Adipocyte (in vitro differentiated cells): ENCODE data around the gene SCUBE1.

Experiments used
- DNase-seq: peaks from one replicate; pipeline ENCODE4 v3.0.0-alpha.2; 2015; ENCODE audit warnings: low read depth
- H3K27me3 ChIP-seq: replicated peaks from 2 replicates; pipeline ENCODE4 v1.7.0; 2013; ENCODE audit warnings: mild to moderate bottlenecking, low read length, moderate library complexity; ENCODE audit not compliant: control insufficient read depth, insufficient read depth
- H3K36me3 ChIP-seq: 2 replicates; pipeline ENCODE4 v1.7.0; 2013; ENCODE audit warnings: low read length, mild to moderate bottlenecking, moderate library complexity; ENCODE audit not compliant: control insufficient read depth, insufficient read depth, severe bottlenecking
- H3K4me1 ChIP-seq: 2 replicates; pipeline ENCODE4 v1.7.0; 2013; ENCODE audit warnings: mild to moderate bottlenecking, low read length, moderate library complexity; ENCODE audit not compliant: control insufficient read depth, insufficient read depth
- H3K4me3 ChIP-seq: 2 replicates; pipeline ENCODE4 v1.7.0; 2013; ENCODE audit warnings: mild to moderate bottlenecking, low read length, moderate library complexity
- H3K9ac ChIP-seq: 2 replicates; pipeline ENCODE4 v1.7.0; 2013; ENCODE audit warnings: mild to moderate bottlenecking, low read length, moderate library complexity
- H3K9me3 ChIP-seq: 2 replicates; pipeline ENCODE4 v1.7.0; 2013; ENCODE audit warnings: mild to moderate bottlenecking, low read length, moderate library complexity; ENCODE audit not compliant: control insufficient read depth

The SCUBE1 gene

DNA sequence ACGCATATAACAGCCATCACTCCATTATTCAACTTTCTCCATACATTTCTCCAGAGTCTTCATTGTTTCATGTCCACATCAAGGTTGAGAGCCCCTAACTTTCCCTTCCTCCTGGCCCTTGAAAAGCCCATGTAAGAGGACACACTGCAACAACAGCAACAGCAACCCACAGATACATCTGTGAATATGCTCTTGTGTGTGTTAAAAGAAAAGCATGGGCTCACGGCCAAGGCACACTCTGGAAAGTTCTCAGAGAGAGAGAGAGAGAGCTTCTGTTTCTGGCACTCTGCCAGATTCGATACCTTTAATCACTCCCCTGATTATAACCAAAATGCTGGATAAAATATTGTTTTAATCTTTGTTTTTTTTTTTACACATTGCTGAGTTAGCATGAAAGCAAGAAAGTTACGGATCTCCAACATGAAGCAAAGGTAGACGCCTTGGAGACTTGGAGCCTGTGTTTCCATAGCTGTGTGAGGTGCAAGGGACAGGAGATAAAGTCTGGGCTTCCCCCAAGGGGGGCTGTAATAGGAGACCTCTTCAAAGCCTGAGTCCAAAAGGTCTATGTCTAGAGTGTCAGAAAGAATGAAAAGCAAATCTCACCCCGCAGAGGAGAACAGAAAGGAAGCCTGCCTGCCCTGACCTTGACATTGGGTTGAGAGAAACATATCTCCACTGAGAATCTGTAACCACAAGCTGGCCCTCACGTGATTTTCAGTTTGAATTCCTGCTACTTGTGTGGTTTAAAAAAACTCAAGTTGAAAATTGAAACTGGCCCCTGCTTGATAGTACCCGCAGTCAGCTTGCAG is 34.9 kb upstream of the SCUBE1 start:
- no peaks in the 10 kb centered on the region for H3K4me1 ChIP-seq
- no peak for DNase-seq
- H3K27me3 ChIP-seq: peaks cover 65% of the 10 kb centered on the region
- no peaks in the 10 kb centered on the region for H3K36me3 ChIP-seq
- peaks cover 31% of the 10 kb centered on the region for H3K9me3 ChIP-seq
- H3K9ac ChIP-seq: no peak overlapping the region
- no peak overlapping the region for H3K4me3 ChIP-seq

- Histone ChIP-seq H3K36me3 (no peaks in the 10 kb centered on the region), H3K9ac (no peak overlapping the region), H3K27me3 (peaks cover 68% of the 10 kb centered on the region), H3K4me1 (no peaks in the 10 kb centered on the region), H3K4me3 (no peak overlapping the region), H3K9me3 (peaks cover 31% of the 10 kb centered on the region)
- DNase-seq: no peak
Measured at GRCh38 chr22:43377548-43377895, 34.4 kb upstream of the SCUBE1 start.

- Histone ChIP-seq H3K9me3 (peaks cover 27% of the 10 kb centered on the region), H3K9ac (no peak overlapping the region), H3K27me3 (peaks cover 63% of the 10 kb centered on the region), H3K4me3 (no peak overlapping the region), H3K36me3 (no peaks in the 10 kb centered on the region), H3K4me1 (no peaks in the 10 kb centered on the region)
- no peak for DNase-seq
Measured at GRCh38 chr22:43376765-43377547, 33.8 kb upstream of the SCUBE1 start.

DNA sequence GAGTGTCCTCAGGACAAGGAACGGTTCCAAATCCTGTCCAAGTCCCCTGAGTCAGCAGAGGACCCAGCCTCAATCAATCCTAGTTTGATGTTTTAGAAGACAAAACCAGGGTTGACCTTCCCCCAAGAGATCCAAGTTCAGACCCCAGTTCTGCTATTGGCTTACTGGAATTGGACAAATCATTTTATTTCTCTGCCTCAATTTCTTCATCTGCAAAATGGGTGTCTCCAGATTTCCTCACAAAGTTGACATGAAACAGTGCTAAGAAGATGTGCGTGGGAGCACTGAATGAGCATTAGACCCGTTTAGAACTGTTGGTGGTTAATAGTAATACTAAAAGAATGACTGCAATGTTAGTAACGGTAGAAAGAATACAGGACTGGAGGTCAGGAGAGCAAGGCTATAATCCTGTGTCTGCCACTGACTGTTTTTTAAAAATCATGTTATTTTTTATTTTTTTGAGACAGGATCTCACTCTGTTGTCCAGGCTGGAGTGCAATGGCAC is 32.8 kb upstream of the SCUBE1 start:
- H3K9ac ChIP-seq: no peak overlapping the region
- no peaks in the 10 kb centered on the region for H3K36me3 ChIP-seq
- H3K9me3 ChIP-seq: peaks cover 21% of the 10 kb centered on the region
- peaks cover 59% of the 10 kb centered on the region for H3K27me3 ChIP-seq
- H3K4me3 ChIP-seq: no peak overlapping the region
- no peak for DNase-seq
- H3K4me1 ChIP-seq: no peaks in the 10 kb centered on the region

DNA sequence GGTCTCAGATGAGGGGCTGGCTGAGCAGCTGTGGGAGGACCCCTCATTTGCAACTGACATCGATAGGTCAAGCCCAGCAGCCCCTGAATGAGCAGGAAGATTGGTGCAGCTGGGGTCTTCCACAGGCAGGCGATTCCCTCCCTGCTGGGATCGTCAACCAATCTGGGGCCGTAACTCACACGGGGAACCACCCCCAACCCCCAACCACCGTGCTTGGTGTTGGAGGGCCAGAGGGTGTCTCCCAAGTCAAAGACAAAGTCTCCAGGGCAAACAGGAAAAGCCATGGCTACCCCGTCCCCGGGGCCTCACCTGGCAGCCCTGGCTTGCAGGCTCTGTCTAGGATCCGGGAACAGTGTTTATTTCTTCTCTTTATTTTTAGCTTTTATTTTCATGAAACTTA is 26.9 kb upstream of the SCUBE1 start:
- peaks cover 20% of the 10 kb centered on the region for H3K9me3 ChIP-seq

GRCh38 chr22:43365715-43366440 is 22.7 kb upstream of the SCUBE1 start:
- H3K9me3 ChIP-seq: peaks cover 6% of the 10 kb centered on the region
- peaks cover 64% of the 10 kb centered on the region for H3K27me3 ChIP-seq
- H3K4me3 ChIP-seq: no peak overlapping the region
- H3K4me1 ChIP-seq: no peaks in the 10 kb centered on the region
- DNase-seq: no peak
- H3K36me3 ChIP-seq: no peaks in the 10 kb centered on the region
- H3K9ac ChIP-seq: no peak overlapping the region

More for the DNA sequence above, 26.9 kb upstream of the SCUBE1 start:
- DNase-seq: no peak
- H3K9ac ChIP-seq: no peak overlapping the region
- no peaks in the 10 kb centered on the region for H3K36me3 ChIP-seq
- H3K4me1 ChIP-seq: no peaks in the 10 kb centered on the region
- no peak overlapping the region for H3K4me3 ChIP-seq
- peaks cover 51% of the 10 kb centered on the region for H3K27me3 ChIP-seq

DNA sequence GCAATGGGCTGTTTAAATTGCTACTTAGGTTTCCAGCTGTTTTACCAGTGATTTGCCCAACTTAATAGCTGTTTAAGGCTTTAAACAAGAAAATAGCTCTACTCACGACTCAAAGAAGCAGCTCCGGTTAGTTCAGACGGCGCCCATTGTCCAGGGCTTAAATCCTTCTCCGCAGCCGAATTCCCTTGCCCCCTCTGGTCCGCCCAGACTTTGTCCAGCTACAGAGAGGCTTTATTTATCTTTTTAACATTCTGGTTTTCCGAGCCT is 20.9 kb upstream of the SCUBE1 start:
- H3K4me3 ChIP-seq: no peak overlapping the region
- H3K36me3 ChIP-seq: no peaks in the 10 kb centered on the region
- no peaks in the 10 kb centered on the region for H3K4me1 ChIP-seq
- H3K9me3 ChIP-seq: peaks cover 6% of the 10 kb centered on the region
- no peak overlapping the region for H3K9ac ChIP-seq
- peaks cover 66% of the 10 kb centered on the region for H3K27me3 ChIP-seq
- DNase-seq: no peak

GRCh38 chr22:43363315-43364168 is 20.4 kb upstream of the SCUBE1 start:
- Histone ChIP-seq H3K9ac (no peak overlapping the region), H3K9me3 (peaks cover 6% of the 10 kb centered on the region), H3K36me3 (no peaks in the 10 kb centered on the region), H3K4me1 (no peaks in the 10 kb centered on the region), H3K27me3 (peaks cover 62% of the 10 kb centered on the region), H3K4me3 (no peak overlapping the region)
- DNase-seq: no peak

DNA sequence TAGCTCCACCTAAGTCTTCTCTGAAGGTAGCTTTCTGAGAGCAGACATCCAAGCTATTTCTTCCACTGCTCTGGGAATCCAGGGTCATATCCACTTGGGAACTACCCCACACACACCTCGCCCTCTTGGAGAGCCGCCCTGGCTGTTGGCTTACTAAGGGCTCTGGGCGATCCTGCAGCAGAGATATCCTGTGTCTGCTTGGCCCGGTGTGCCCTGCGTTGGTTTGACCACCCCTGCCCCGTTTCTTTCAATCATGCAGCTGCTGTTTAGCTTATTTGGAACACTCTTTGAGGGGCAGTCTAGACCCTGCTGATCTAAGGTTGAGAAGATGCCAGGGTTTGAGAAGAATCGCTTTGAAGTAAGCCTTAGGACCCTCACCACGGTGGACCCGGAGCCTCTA is 17.4 kb upstream of the SCUBE1 start:
- Histone ChIP-seq H3K4me1 (no peaks in the 10 kb centered on the region), H3K4me3 (no peak overlapping the region), H3K9me3 (no peaks in the 10 kb centered on the region), H3K9ac (no peak overlapping the region), H3K27me3 (peaks cover 53% of the 10 kb centered on the region), H3K36me3 (no peaks in the 10 kb centered on the region)
- DNase-seq: no peak

DNA sequence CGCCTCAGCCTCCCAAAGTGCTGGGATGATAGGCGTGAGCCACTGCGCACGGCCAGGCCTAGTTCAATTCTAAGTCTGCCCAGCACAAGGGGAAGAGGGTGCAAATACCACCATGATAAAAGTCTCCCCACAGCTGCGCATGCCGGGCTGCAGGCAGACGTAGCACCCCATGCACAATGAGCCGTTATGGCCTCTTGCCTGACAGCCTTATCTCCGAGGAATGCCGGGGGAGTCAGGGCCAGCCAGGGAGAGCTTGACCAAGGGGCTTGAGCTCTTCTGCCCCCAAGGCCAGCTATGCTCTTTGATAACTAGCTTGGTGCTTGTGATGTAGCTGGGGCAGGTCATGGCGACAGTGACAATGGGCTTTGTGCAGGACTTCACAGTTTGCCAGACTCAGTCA is 13.7 kb upstream of the SCUBE1 start:
- Histone ChIP-seq H3K4me3 (no peak overlapping the region), H3K36me3 (no peaks in the 10 kb centered on the region), H3K9me3 (no peaks in the 10 kb centered on the region), H3K27me3 (peaks cover 41% of the 10 kb centered on the region), H3K4me1 (no peaks in the 10 kb centered on the region), H3K9ac (no peak overlapping the region)
- no peak for DNase-seq
